GM12891 (cell line): Measurements from ENCODE around the gene CTTN.

Experiments
- DNase-seq: peaks from one replicate; pipeline ENCODE4 v3.0.0; 2011; ENCODE audit warnings: low spot score; ENCODE audit not compliant: insufficient read length
- FAIRE-seq: peaks from 2 replicates; lab custom pipeline; 2011; peaks lifted over from hg19 to GRCh38; lab: Jason Lieb, UNC
- PAX5 ChIP-seq: IDR thresholded peaks from 2 replicates; pipeline ENCODE4 v1.6.1; 2011; ENCODE audit warnings: low read length, moderate library complexity, mild to moderate bottlenecking; ENCODE audit not compliant: insufficient read depth, severe bottlenecking
- POLR2A ChIP-seq: IDR thresholded peaks from 2 replicates; pipeline ENCODE4 v1.6.1; 2011; ENCODE audit warnings: low read depth, low read length, control low read depth
- POLR2AphosphoS5 ChIP-seq: IDR thresholded peaks from 2 replicates; pipeline ENCODE4 v1.6.1; 2011; ENCODE audit warnings: low read depth, low read length, control low read depth
- POU2F2 ChIP-seq: IDR thresholded peaks from 2 replicates; pipeline ENCODE4 v1.6.1; 2011; ENCODE audit warnings: low read depth, mild to moderate bottlenecking, control low read depth, low read length, moderate library complexity
- SPI1 ChIP-seq: IDR thresholded peaks from 2 replicates; pipeline ENCODE4 v1.6.1; 2011; ENCODE audit warnings: low read depth, low read length, control low read depth
- TAF1 ChIP-seq: IDR thresholded peaks from 2 replicates; pipeline ENCODE4 v1.6.1; 2011; ENCODE audit warnings: low read depth, low read length, control low read depth

CTTN gene

DNA sequence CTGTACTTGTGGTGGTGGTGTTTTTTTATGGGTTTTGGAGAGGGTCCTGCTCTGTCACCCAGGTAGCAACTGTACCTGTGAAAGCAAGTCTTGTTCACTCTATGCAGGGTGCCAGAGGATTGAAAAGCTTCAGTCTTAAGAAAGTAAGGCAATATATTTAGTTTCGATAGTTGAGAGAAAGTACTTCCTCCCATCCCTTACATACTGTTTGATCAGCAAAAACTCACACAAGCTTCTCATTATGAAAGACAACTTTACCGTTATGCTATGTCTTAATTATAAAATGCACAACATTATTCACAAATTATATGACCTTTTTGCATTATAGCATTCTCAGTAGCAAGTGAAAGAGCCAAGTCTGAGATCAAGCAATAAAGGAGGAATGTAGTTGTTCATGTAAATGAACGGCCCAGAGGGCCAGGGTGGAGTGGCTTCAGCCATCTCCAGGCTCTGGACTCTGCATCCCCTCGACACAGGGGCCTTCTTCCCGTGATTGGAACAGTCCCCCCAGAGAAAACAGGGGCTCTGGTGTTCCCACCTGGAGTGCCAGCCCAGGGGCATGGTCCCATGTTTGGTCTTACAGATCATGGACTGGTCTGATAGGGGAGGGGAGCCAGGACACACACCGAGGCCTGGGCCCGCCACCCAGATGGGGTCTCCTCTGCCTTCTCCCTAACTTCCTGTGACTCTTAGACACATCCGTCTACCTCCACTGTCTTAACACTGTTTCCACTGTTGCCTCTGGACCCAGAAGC is 38.7 kb upstream of the CTTN start:
- TF ChIP-seq SPI1 (no peak), POU2F2 (no peak), TAF1 (no peak), POLR2A (no peak), PAX5 (no peak), POLR2AphosphoS5 (no peak)
- FAIRE-seq: no peak
- DNase-seq: no peak

DNA sequence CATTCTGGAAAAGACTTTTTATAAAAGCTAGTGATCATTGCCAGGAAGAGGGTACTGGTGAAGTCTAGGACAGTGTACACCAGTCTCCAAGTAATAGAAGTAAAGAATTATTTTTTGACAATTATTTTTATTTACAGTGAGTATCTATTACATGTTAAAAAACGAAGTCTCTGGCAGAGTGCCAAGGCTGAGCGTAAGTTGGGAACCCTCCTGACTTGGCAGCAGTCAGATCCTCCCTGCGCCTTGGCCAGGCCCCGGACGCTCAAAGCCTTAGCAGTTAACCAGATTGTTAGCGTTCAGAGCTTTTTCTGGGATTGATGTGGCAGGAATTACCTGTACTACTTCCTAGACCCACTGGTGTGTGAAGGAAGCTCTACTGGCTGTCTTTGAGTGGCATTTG is 38.1 kb upstream of the CTTN start:
- FAIRE-seq (no peak), DNase-seq (no peak)
- no peak for TF ChIP-seq POLR2AphosphoS5
- TF ChIP-seq POU2F2: no peak
- TF ChIP-seq SPI1: no peak
- no peak for TF ChIP-seq POLR2A
- TF ChIP-seq PAX5: no peak
- TF ChIP-seq TAF1: no peak

DNA sequence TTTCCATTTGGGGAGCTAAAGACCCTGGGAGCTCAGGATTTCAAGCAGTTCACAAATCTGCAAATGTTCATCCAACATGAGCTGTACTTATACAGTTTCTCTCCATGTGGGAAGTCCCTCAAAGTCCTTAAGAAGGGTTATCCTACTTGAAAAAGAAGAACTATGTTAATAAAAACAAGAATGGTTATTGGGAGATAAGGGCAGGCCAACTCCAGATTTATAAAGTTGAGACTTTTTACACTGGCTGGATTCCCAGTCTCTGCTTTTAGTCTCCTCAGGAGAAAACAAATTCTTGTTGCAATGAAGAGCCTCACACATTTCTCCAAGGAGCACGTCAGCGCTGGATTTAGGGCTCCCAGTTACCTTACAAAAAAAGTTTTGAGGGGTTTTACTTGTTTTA is 34.2 kb upstream of the CTTN start:
- FAIRE-seq: no peak
- DNase-seq: no peak
- no peak for TF ChIP-seq TAF1
- no peak for TF ChIP-seq POLR2AphosphoS5
- TF ChIP-seq PAX5: no peak
- TF ChIP-seq SPI1: no peak
- no peak for TF ChIP-seq POU2F2
- no peak for TF ChIP-seq POLR2A

DNA sequence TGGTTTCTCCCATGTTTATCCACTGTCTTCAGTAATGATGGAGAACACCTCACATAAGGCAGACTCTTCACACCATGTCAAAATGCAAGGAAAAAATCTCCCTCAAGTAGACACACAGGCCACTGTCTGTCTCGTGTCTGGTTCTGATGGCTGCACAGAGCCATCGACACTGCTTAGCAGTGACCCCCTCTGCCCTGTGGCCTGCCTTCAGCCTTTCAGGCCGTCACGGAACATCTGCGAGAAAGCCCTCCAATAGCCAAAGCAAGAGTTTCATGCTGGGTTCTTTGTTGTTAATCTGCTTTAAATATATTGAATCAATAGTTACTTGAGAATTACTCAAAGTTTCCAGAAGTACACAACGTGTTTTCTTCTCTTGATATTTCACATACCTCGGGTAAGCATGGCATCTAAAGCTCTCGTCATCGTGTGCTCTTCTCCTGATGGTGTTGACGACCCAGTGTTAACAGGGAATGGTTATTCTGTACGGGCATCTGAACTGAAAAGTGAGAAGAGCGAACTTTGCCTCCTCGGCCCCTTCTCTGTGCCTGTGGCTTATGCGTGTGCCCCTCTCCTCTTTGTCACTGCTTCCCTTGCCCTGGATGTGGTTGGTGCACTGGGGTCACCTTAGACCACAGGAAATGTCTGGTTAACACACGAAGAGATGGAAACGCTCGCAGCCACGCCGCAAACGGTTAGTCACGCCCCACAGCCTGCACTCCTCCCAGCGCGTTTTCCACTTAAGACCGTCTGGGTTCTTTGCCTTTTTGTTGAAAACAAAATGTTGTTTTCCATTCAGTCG is 33.4 kb upstream of the CTTN start:
- peak; percentile 64 for FAIRE-seq
- no peak for DNase-seq

DNA sequence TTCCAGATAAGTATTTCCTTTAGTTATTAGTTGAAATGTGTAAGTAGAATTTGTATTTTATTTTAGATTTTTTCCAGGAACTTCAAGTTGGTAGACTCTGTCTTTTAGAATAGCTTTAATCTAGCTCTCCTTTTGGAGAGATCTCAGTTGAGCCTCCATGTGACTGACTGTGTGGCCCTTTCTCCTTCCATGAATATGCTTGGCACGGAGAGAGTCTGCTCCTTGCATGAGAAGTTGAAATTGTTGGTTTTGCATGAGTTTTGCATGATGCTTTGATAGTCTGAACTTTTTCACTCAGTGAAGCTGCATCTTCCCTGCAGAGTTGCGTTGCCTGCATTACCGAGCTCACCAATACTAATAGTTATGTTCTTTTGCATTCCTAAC is 32.8 kb upstream of the CTTN start:
- DNase-seq (no peak), FAIRE-seq (no peak)
- TF ChIP-seq POLR2A: no peak
- no peak for TF ChIP-seq TAF1
- no peak for TF ChIP-seq POLR2AphosphoS5
- TF ChIP-seq SPI1: no peak
- TF ChIP-seq POU2F2: no peak
- TF ChIP-seq PAX5: no peak

More for the DNA sequence above, 33.4 kb upstream of the CTTN start:
- TF ChIP-seq TAF1: no peak
- no peak for TF ChIP-seq SPI1
- TF ChIP-seq POU2F2: no peak
- TF ChIP-seq POLR2A: no peak

DNA sequence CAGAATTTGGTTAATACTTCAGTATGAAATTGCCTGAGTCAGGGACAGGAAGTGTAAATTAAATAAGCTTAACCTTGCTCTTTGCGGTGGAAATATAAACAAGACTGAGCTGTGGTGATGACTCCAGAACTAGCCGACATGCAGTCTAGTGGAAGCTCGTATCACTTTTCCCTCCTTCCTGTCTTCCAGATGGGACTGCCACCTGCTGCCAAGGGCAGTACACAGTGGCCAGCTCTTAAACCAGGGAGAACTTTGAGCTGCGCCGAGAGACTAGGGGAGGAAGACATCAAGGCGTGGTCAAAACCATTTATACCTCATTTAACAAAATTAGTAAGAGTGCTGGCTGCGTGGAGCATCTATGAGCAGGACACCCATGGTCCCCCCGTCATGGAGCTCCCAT is 31.3 kb upstream of the CTTN start:
- DNase-seq (no peak), FAIRE-seq (no peak)
- TF ChIP-seq POU2F2 (no peak), TAF1 (no peak), POLR2AphosphoS5 (no peak), POLR2A (no peak), PAX5 (no peak), SPI1 (no peak)

DNA sequence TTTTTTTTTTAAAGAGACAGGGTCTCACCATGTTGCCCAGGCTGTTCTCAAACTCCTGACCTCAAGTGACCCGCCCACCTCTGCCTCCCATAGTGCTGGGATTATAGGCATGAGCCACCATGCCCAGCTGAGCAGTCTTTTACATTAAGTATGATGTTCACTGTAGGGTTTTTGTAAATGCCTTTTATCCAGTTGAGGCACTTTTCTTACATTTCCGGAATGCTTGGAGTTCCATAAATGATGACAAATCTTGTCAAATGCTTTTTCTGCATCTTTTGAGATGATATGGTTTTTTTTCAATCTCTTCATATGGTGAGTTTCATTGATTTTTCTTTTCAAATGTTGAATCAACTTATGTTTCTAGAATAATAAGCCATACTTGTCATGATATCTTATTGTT is 29.4 kb upstream of the CTTN start:
- TF ChIP-seq TAF1: no peak
- no peak for TF ChIP-seq POLR2AphosphoS5
- TF ChIP-seq PAX5: no peak
- TF ChIP-seq POU2F2: no peak
- TF ChIP-seq POLR2A: no peak
- no peak for TF ChIP-seq SPI1
- no peak for FAIRE-seq

DNA sequence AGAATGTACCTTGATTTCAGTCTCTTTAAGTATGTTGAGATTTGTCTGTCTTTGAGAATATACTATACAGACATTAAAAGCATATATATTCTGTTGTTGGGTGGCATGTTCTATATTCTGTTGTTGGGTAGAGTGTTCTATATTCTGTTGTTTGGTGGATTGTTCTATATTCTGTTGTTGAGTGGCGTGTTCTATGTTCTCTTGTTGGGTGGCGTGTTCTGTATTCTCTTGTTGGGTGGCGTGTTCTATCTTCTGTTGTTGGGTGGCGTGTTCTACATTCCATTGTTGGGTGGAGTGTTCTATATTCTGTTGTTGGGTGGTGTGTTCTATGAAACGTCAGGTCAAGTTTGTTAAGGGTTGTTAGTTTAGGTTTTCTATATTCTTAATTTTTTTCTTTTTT is 27.1 kb upstream of the CTTN start:
- TF ChIP-seq PAX5: no peak
- peak; percentile 97 for FAIRE-seq
- no peak for DNase-seq

More for the DNA sequence above, 29.4 kb upstream of the CTTN start:
- no peak for DNase-seq

DNA sequence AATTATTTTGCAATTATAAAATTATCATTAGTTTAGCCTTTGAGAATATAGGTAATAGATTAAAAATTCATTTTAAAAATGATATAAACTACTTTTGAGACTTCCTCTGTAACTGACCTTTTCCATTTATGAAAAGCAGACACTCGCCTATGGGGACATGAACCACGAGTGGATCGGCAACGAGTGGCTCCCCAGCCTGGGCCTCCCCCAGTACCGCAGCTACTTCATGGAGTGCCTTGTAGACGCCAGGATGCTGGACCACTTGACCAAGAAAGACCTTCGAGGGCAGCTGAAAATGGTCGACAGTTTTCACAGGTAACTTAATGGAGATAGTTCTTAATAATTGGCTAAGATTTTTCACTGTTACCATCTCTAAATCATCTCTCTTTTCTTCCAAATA is 26.3 kb upstream of the CTTN start:
- FAIRE-seq: no peak
- no peak for DNase-seq
- TF ChIP-seq POLR2AphosphoS5 (no peak), PAX5 (no peak), TAF1 (no peak), POLR2A (no peak), POU2F2 (no peak), SPI1 (no peak)

DNA sequence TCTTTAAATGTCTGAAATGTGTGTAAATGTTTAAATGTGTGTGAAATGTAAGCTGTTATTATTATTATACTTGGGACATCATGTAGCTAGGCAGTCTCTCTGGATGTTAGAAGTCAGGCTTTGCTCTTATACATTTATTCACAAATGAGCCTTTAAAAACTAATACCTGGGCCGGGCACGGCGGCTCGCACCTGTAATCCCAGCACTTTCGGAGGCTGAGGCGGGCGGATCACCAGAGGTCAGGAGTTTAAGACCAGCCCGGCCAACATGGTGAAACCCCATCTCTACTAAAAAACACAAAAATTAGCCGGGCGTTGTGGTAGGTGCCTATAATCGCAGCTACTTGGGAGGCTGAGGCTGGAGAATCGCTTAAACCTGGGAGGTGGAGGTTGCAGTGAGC is 21.7 kb upstream of the CTTN start:
- TF ChIP-seq TAF1: no peak
- no peak for TF ChIP-seq POLR2A
- no peak for TF ChIP-seq SPI1
- no peak for TF ChIP-seq POLR2AphosphoS5
- no peak for TF ChIP-seq PAX5
- TF ChIP-seq POU2F2: no peak
- DNase-seq (no peak), FAIRE-seq (no peak)
